C4-2B (cell line): Measurements from ENCODE around the gene GLB1L2.

Experiments used
- CTCF ChIP-seq: fragments of 450-650 bp; conservative IDR thresholded peaks from 2 replicates; pipeline ENCODE4 v1.5.1; 2017; ENCODE audit warnings: mild to moderate bottlenecking
- ZFX ChIP-seq: fragments of 450-650 bp; IDR thresholded peaks from 2 replicates; pipeline ENCODE4 v1.6.1; 2017

GRCh38 chr11:134331354-134332188 is at the start of gene GLB1L2:
- TF ChIP-seq CTCF (no peak), ZFX (no peak; the same call in 1 of the 2 replicates)
